Nephron progenitor cell (in vitro differentiated cells): ENCODE data around the gene CDH4.

Source experiments
- DNase-seq: peaks from one replicate; pipeline ENCODE4 v3.0.0; 2021
- H3K27ac Mint-ChIP-seq: 2 replicates; pipeline ENCODE4 v1.8.0; 2021; ENCODE audit warnings: mild to moderate bottlenecking, moderate library complexity, mixed read lengths
- H3K27me3 Mint-ChIP-seq: 2 replicates; pipeline ENCODE4 v1.8.0; 2021; ENCODE audit warnings: mild to moderate bottlenecking, low read depth, mixed read lengths; ENCODE audit not compliant: poor library complexity
- H3K36me3 Mint-ChIP-seq: 2 replicates; pipeline ENCODE4 v1.8.0; 2021; ENCODE audit warnings: low read depth, mixed read lengths
- H3K4me1 Mint-ChIP-seq: 2 replicates; pipeline ENCODE4 v1.8.0; 2021; ENCODE audit warnings: mixed read lengths
- H3K4me3 Mint-ChIP-seq: 2 replicates; pipeline ENCODE4 v1.8.0; 2021; ENCODE audit warnings: mild to moderate bottlenecking, moderate library complexity, mixed read lengths
- H3K9me3 Mint-ChIP-seq: 2 replicates; pipeline ENCODE4 v1.8.0; 2021; ENCODE audit warnings: mild to moderate bottlenecking, moderate library complexity, mixed read lengths
- TF ChIP-seq, protein P1 (sequence below): fragments of 200-600 bp; sonication (generic); IDR thresholded peaks from 2 replicates; pipeline ENCODE4 v1.5.0; 2021; ENCODE audit warnings: antibody characterized with exemption

CDH4 gene

GRCh38 chr20:61725145-61725544, 473.1 kb downstream of the CDH4 start:
- no peaks in the 10 kb centered on the region for H3K36me3 Mint-ChIP-seq
- TF ChIP-seq, protein P1, sequence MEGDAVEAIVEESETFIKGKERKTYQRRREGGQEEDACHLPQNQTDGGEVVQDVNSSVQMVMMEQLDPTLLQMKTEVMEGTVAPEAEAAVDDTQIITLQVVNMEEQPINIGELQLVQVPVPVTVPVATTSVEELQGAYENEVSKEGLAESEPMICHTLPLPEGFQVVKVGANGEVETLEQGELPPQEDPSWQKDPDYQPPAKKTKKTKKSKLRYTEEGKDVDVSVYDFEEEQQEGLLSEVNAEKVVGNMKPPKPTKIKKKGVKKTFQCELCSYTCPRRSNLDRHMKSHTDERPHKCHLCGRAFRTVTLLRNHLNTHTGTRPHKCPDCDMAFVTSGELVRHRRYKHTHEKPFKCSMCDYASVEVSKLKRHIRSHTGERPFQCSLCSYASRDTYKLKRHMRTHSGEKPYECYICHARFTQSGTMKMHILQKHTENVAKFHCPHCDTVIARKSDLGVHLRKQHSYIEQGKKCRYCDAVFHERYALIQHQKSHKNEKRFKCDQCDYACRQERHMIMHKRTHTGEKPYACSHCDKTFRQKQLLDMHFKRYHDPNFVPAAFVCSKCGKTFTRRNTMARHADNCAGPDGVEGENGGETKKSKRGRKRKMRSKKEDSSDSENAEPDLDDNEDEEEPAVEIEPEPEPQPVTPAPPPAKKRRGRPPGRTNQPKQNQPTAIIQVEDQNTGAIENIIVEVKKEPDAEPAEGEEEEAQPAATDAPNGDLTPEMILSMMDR, result no peak
- H3K4me1 Mint-ChIP-seq, result peaks cover 13% of the 10 kb centered on the region
- H3K9me3 Mint-ChIP-seq, result no peaks in the 10 kb centered on the region
- peaks cover 11% of the 10 kb centered on the region for H3K27me3 Mint-ChIP-seq
- H3K4me3 Mint-ChIP-seq, result no peak overlapping the region
- no peak for DNase-seq
- H3K27ac Mint-ChIP-seq, result no peak overlapping the region

DNA sequence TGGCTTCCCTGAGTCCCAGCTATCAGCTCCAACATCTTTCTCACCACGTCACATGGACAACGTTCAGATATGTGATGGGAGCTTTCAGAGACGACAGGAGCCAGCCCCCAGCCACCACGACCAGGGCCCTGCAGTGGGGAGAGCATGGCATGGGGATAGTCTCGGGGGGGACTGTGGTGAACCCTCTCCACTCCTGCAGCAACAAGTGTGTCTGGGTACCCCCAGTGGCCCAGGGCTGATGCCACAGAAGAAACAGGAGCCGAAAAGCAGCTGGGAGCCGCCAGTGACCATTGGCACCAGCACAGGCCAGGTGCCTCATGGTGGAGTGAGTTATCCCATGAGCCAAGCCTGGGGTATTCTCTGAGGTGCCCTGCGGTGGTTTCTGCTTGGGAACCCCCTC, 473.9 kb downstream of the CDH4 start:
- no peak for DNase-seq
- peaks cover 13% of the 10 kb centered on the region for H3K4me1 Mint-ChIP-seq
- H3K4me3 Mint-ChIP-seq, result no peak overlapping the region
- H3K36me3 Mint-ChIP-seq, result no peaks in the 10 kb centered on the region
- H3K27me3 Mint-ChIP-seq, result peaks cover 5% of the 10 kb centered on the region
- TF ChIP-seq, protein P1, result no peak
- H3K27ac Mint-ChIP-seq, result no peak overlapping the region
- H3K9me3 Mint-ChIP-seq, result no peaks in the 10 kb centered on the region

DNA sequence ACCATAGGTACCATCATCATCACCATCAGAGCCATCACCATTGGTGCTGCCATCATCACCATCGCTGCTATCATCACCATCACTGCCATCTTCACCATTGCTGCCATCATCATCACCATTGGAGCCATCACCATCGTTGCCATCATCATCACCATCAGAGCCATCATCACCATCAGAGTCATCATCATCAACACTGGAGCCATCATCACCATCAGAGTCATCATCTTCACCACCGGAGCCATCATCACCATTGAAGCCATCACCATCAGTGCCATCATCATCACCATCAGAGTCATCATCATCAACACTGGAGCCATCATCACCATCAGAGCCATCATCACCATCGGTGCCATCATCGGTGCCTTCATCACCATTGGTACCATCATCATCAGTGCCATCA, 474.9 kb downstream of the CDH4 start:
- no peaks in the 10 kb centered on the region for H3K36me3 Mint-ChIP-seq
- H3K4me1 Mint-ChIP-seq, result peaks cover 13% of the 10 kb centered on the region
- no peaks in the 10 kb centered on the region for H3K9me3 Mint-ChIP-seq
- DNase-seq, result no peak
- H3K27me3 Mint-ChIP-seq, result peaks cover 4% of the 10 kb centered on the region
- TF ChIP-seq, protein P1, result no peak
- H3K27ac Mint-ChIP-seq, result no peak overlapping the region
- H3K4me3 Mint-ChIP-seq, result no peak overlapping the region

GRCh38 chr20:61727761-61728160, 475.7 kb downstream of the CDH4 start:
- peaks cover 8% of the 10 kb centered on the region for H3K27me3 Mint-ChIP-seq

DNA sequence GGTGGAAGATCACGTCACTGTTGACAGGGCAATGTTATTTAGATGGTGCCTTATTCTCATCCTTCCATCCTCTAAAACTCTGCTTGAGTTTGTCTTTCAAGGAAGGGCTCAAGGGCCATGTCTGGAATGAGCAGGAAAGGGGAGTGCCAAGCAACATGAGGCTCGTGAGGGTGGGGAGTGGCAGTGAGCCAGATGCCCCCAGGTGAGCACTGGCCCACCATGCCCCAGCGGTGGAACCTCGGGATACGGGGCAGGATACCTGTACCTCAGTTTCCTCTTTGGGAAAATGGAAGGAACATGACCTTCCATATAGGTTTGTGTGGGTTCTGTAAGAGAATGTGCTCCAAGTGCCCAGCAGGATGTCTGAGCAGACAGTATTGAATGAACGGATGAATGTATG, 476.3 kb downstream of the CDH4 start:
- Mint-ChIP-seq H3K4me1 (peaks cover 24% of the 10 kb centered on the region), H3K27me3 (peaks cover 8% of the 10 kb centered on the region), H3K9me3 (no peaks in the 10 kb centered on the region), H3K4me3 (no peak overlapping the region), H3K27ac (no peak overlapping the region), H3K36me3 (no peaks in the 10 kb centered on the region)
- no peak for DNase-seq
- TF ChIP-seq, protein P1, result no peak

More at GRCh38 chr20:61727761-61728160, 475.7 kb downstream of the CDH4 start:
- Mint-ChIP-seq H3K4me3 (no peak overlapping the region), H3K27ac (no peak overlapping the region), H3K4me1 (peaks cover 18% of the 10 kb centered on the region), H3K9me3 (no peaks in the 10 kb centered on the region), H3K36me3 (no peaks in the 10 kb centered on the region)
- TF ChIP-seq, protein P1, result no peak
- DNase-seq, result no peak
